ENCODE results near the gene C2orf15.
A peak's percentile ranks its signal among the peaks of the same experiment; 100 is the strongest.

C2orf15 gene

DNA sequence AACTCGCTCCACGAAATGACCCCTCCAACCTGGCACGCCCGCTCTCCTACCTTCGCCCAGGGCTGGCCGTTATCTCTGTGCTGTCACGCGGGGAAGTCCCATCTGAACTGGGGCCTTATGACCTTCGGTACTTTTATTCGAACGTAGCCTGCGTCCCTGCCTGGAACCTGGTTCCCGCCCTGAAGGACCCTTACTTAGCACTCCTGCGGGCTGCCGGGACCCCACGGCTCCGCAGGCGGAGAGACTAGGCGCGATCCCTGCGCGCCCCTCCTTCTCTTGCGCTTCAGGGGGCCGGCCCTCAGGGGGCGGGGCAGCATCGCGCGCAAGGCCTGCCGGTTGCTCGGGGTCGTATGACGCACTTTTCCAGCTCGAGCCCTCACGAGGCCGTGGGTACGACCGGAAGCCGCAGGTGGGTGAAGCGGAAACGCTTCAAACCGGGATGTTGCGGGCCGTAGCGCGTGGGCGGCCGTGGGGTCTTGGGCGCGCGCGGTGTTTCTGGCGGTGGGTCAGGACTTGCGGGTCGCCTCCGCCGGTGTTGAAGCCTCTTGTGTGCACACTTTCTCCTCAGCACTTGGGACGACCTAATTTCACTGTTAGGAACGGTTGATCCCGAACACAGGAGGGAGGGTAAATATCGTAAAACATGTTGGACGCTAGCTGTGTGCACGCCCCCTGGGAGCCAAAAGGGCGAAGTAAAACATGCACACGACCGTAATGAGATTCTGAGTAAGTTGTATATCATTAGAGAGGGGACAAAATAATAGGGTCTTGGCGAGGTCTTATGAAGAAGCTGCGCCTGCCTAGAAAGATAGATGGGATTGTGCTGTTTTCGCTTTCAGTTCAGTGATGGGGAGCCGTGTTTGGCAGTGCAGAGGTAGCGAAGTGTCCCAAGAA lies 13.4 kb downstream of the C2orf15 start, which contains the start of the genes LIPT1 and TSGA10 (continued):
- peak; percentile 31; the same call in 1 of the 2 replicates for TF ChIP-seq ZSCAN30 (tag by site-specific recombination; IDR thresholded peaks at IDR 0.05)
- no peak for TF ChIP-seq ZNF394 (tag by site-specific recombination; IDR thresholded peaks at IDR 0.05; ENCODE audit: borderline replicate concordance)
- peak; percentile 23; the same call in 1 of the 2 replicates for TF ChIP-seq ZNF610 (tag by site-specific recombination; IDR thresholded peaks at IDR 0.05; ENCODE audit: borderline replicate concordance)
- peak; percentile 86 for TF ChIP-seq ZNF561 (tag by site-specific recombination; IDR thresholded peaks at IDR 0.05; ENCODE audit: borderline replicate concordance)
- TF ChIP-seq ZNF660 (tag by site-specific recombination; IDR thresholded peaks at IDR 0.05): no peak
- TF ChIP-seq ZNF677 (tag by site-specific recombination; IDR thresholded peaks at IDR 0.05): no peak
- 0 out of 2 replicates have a peak, but pooled peaks have one; percentile 68 for TF ChIP-seq ZNF792 (tag by site-specific recombination; IDR thresholded peaks at IDR 0.05)
- TF ChIP-seq ZNF138 (tag by site-specific recombination; IDR thresholded peaks at IDR 0.05; ENCODE audit: borderline replicate concordance): no peak
- TF ChIP-seq ZNF658 (tag by site-specific recombination; IDR thresholded peaks at IDR 0.05): no peak
- no peak for TF ChIP-seq ZNF529 (tag by site-specific recombination; IDR thresholded peaks at IDR 0.05; ENCODE audit: insufficient replicate concordance)
- TF ChIP-seq, protein P1, sequence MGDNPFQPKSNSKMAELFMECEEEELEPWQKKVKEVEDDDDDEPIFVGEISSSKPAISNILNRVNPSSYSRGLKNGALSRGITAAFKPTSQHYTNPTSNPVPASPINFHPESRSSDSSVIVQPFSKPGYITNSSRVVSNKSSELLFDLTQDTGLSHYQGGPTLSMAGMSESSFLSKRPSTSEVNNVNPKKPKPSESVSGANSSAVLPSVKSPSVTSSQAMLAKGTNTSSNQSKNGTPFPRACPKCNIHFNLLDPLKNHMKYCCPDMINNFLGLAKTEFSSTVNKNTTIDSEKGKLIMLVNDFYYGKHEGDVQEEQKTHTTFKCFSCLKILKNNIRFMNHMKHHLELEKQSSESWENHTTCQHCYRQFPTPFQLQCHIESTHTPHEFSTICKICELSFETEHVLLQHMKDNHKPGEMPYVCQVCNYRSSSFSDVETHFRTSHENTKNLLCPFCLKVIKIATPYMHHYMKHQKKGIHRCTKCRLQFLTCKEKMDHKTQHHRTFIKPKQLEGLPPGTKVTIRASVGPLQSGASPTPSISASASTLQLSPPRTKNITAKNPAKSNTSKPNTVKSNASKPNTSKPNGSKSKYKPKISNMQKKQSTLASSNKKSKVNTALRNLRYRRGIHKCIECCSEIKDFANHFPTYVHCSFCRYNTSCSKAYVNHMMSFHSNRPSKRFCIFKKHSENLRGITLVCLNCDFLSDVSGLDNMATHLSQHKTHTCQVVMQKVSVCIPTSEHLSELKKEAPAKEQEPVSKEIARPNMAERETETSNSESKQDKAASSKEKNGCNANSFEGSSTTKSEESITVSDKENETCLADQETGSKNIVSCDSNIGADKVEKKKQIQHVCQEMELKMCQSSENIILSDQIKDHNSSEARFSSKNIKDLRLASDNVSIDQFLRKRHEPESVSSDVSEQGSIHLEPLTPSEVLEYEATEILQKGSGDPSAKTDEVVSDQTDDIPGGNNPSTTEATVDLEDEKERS (tag by site-specific recombination; IDR thresholded peaks at IDR 0.05): no peak
- TF ChIP-seq, protein P2, sequence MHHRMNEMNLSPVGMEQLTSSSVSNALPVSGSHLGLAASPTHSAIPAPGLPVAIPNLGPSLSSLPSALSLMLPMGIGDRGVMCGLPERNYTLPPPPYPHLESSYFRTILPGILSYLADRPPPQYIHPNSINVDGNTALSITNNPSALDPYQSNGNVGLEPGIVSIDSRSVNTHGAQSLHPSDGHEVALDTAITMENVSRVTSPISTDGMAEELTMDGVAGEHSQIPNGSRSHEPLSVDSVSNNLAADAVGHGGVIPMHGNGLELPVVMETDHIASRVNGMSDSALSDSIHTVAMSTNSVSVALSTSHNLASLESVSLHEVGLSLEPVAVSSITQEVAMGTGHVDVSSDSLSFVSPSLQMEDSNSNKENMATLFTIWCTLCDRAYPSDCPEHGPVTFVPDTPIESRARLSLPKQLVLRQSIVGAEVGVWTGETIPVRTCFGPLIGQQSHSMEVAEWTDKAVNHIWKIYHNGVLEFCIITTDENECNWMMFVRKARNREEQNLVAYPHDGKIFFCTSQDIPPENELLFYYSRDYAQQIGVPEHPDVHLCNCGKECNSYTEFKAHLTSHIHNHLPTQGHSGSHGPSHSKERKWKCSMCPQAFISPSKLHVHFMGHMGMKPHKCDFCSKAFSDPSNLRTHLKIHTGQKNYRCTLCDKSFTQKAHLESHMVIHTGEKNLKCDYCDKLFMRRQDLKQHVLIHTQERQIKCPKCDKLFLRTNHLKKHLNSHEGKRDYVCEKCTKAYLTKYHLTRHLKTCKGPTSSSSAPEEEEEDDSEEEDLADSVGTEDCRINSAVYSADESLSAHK (tag by site-specific recombination; IDR thresholded peaks at IDR 0.05): no peak
- no peak for TF ChIP-seq ZNF701 (tag by site-specific recombination; IDR thresholded peaks at IDR 0.05)
- peak; percentile 90 for TF ChIP-seq GLIS1 (tag by site-specific recombination; IDR thresholded peaks at IDR 0.05)
- TF ChIP-seq, protein P3, sequence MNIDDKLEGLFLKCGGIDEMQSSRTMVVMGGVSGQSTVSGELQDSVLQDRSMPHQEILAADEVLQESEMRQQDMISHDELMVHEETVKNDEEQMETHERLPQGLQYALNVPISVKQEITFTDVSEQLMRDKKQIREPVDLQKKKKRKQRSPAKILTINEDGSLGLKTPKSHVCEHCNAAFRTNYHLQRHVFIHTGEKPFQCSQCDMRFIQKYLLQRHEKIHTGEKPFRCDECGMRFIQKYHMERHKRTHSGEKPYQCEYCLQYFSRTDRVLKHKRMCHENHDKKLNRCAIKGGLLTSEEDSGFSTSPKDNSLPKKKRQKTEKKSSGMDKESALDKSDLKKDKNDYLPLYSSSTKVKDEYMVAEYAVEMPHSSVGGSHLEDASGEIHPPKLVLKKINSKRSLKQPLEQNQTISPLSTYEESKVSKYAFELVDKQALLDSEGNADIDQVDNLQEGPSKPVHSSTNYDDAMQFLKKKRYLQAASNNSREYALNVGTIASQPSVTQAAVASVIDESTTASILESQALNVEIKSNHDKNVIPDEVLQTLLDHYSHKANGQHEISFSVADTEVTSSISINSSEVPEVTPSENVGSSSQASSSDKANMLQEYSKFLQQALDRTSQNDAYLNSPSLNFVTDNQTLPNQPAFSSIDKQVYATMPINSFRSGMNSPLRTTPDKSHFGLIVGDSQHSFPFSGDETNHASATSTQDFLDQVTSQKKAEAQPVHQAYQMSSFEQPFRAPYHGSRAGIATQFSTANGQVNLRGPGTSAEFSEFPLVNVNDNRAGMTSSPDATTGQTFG (tag by site-specific recombination; IDR thresholded peaks at IDR 0.05; ENCODE audit: borderline replicate concordance): no peak
- TF ChIP-seq, protein P4, sequence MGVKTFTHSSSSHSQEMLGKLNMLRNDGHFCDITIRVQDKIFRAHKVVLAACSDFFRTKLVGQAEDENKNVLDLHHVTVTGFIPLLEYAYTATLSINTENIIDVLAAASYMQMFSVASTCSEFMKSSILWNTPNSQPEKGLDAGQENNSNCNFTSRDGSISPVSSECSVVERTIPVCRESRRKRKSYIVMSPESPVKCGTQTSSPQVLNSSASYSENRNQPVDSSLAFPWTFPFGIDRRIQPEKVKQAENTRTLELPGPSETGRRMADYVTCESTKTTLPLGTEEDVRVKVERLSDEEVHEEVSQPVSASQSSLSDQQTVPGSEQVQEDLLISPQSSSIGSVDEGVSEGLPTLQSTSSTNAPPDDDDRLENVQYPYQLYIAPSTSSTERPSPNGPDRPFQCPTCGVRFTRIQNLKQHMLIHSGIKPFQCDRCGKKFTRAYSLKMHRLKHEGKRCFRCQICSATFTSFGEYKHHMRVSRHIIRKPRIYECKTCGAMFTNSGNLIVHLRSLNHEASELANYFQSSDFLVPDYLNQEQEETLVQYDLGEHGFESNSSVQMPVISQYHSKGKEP (tag by site-specific recombination; IDR thresholded peaks at IDR 0.05): 0 out of 2 replicates have a peak, but pooled peaks have one; percentile 20
- TF ChIP-seq, protein P5, sequence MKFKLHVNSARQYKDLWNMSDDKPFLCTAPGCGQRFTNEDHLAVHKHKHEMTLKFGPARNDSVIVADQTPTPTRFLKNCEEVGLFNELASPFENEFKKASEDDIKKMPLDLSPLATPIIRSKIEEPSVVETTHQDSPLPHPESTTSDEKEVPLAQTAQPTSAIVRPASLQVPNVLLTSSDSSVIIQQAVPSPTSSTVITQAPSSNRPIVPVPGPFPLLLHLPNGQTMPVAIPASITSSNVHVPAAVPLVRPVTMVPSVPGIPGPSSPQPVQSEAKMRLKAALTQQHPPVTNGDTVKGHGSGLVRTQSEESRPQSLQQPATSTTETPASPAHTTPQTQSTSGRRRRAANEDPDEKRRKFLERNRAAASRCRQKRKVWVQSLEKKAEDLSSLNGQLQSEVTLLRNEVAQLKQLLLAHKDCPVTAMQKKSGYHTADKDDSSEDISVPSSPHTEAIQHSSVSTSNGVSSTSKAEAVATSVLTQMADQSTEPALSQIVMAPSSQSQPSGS (tag by site-specific recombination; IDR thresholded peaks at IDR 0.05; ENCODE audit: low read depth): no peak
- peak; percentile 90 for TF ChIP-seq SP2 (tag by site-specific recombination; IDR thresholded peaks at IDR 0.05)
- no peak for TF ChIP-seq MYNN (tag by site-specific recombination; IDR thresholded peaks at IDR 0.05; ENCODE audit: borderline replicate concordance)
- peak; percentile 38; the same call in 1 of the 2 replicates for TF ChIP-seq KLF1 (tag by site-specific recombination; IDR thresholded peaks at IDR 0.05)
- no peak for TF ChIP-seq ZNF48 (tag by site-specific recombination; IDR thresholded peaks at IDR 0.05)
- TF ChIP-seq KLF10 (tag by site-specific recombination; IDR thresholded peaks at IDR 0.05): peak; percentile 85
- TF ChIP-seq, protein P6, sequence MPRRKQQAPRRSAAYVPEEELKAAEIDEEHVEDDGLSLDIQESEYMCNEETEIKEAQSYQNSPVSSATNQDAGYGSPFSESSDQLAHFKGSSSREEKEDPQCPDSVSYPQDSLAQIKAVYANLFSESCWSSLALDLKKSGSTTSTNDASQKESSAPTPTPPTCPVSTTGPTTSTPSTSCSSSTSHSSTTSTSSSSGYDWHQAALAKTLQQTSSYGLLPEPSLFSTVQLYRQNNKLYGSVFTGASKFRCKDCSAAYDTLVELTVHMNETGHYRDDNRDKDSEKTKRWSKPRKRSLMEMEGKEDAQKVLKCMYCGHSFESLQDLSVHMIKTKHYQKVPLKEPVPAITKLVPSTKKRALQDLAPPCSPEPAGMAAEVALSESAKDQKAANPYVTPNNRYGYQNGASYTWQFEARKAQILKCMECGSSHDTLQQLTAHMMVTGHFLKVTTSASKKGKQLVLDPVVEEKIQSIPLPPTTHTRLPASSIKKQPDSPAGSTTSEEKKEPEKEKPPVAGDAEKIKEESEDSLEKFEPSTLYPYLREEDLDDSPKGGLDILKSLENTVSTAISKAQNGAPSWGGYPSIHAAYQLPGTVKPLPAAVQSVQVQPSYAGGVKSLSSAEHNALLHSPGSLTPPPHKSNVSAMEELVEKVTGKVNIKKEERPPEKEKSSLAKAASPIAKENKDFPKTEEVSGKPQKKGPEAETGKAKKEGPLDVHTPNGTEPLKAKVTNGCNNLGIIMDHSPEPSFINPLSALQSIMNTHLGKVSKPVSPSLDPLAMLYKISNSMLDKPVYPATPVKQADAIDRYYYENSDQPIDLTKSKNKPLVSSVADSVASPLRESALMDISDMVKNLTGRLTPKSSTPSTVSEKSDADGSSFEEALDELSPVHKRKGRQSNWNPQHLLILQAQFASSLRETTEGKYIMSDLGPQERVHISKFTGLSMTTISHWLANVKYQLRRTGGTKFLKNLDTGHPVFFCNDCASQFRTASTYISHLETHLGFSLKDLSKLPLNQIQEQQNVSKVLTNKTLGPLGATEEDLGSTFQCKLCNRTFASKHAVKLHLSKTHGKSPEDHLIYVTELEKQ (tag by site-specific recombination; IDR thresholded peaks at IDR 0.05; ENCODE audit: borderline replicate concordance): no peak
